OCI-LY3 (cell line): ENCODE measurements around the gene FOCAD.

Source experiments
- H2AFZ ChIP-seq: fragments of 200-600, 300-600 bp; shearing (Covaris generic); 2 replicates; pipeline ENCODE4 v1.6.0; 2014; ENCODE audit warnings: antibody characterized with exemption, low read depth, low read length
- H3K27ac ChIP-seq: fragments of 200-600, 300-600 bp; sonication (generic); 2 replicates; pipeline ENCODE4 v1.5.1; 2014; ENCODE audit warnings: mild to moderate bottlenecking, low read length, moderate library complexity, mixed read lengths
- H3K27me3 ChIP-seq: fragments of 200-600, 300-600 bp; sonication (generic); 2 replicates; pipeline ENCODE4 v1.6.1; 2014; ENCODE audit warnings: low read depth, low read length, mixed read lengths
- H3K36me3 ChIP-seq: fragments of 200-600, 300-600 bp; sonication (generic); replicated peaks from 2 replicates; pipeline ENCODE3; 2014; ENCODE audit warnings: low read depth, low read length, mixed read lengths
- H3K4me1 ChIP-seq: fragments of 300-600, 200-600 bp; sonication (generic); 2 replicates; pipeline ENCODE4 v1.6.1; 2014; ENCODE audit warnings: low read length, mixed read lengths
- H3K4me2 ChIP-seq: fragments of 200-600, 300-600 bp; sonication (generic); 2 replicates; pipeline ENCODE4 v1.6.1; 2014; ENCODE audit warnings: low read length, mixed read lengths
- H3K4me3 ChIP-seq: fragments of 300-600, 200-600 bp; sonication (generic); 2 replicates; pipeline ENCODE4 v1.5.1; 2014; ENCODE audit warnings: antibody characterized with exemption, mild to moderate bottlenecking, low read length, moderate library complexity
- H3K79me2 ChIP-seq: fragments of 300-600, 200-600 bp; shearing (Covaris generic); 2 replicates; pipeline ENCODE4 v1.6.1; 2014; ENCODE audit warnings: mild to moderate bottlenecking, low read length, mixed read lengths
- H3K9ac ChIP-seq: fragments of 300-600, 200-600 bp; shearing (Covaris generic); 2 replicates; pipeline ENCODE4 v1.6.0; 2014; ENCODE audit warnings: mild to moderate bottlenecking, low read length, moderate library complexity
- H3K9me3 ChIP-seq: fragments of 200-600, 300-600 bp; shearing (Covaris generic); 2 replicates; pipeline ENCODE4 v1.6.1; 2014; ENCODE audit warnings: low read length, mixed read lengths; ENCODE audit not compliant: insufficient read depth
- H4K20me1 ChIP-seq: fragments of 200-600, 300-600 bp; sonication (generic); 2 replicates; pipeline ENCODE4 v1.6.1; 2016; ENCODE audit warnings: low read length, mixed read lengths; ENCODE audit not compliant: insufficient read depth
- EZH2phosphoT487 ChIP-seq: fragments of 200-600 bp; shearing (Covaris generic); IDR thresholded peaks from 2 replicates; pipeline ENCODE4 v1.6.1; 2018; ENCODE audit warnings: antibody characterized with exemption, mixed run types, low read depth
- TF ChIP-seq, protein P1 (sequence below): fragments of 200-600, 300-600 bp; sonication (generic); IDR thresholded peaks from 2 replicates; pipeline ENCODE4 v1.5.1; 2014; ENCODE audit warnings: antibody characterized with exemption, low read length, low read depth

FOCAD gene

DNA sequence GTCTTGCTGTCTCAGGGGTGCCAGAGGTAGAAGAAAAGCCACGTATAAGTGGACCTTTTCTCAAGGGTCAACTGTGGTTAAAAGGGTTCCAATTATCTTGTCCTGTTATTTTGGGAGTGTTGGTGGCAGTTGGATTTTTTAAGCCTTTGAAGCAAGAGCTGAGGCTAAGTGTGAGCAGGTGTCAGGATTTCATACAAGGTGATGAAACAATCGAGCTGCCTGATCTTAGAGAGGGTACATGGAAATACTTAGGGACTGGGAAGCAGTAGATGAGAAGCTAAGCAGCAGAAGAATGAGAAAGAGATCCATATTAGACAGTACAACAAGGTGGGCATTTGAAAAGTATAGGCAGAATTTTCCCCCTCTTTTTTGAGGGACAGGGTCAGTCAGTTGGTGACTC lies 23.6 kb downstream of the FOCAD start:
- H3K27ac ChIP-seq, result no peak overlapping the region
- H3K4me2 ChIP-seq, result no peak overlapping the region
- H3K9ac ChIP-seq, result no peak overlapping the region
- H3K36me3 ChIP-seq, result no peaks in the 10 kb centered on the region
- no peaks in the 10 kb centered on the region for H3K9me3 ChIP-seq
- no peak overlapping the region for H3K4me3 ChIP-seq
- no peaks in the 10 kb centered on the region for H3K27me3 ChIP-seq
- no peaks in the 10 kb centered on the region for H3K4me1 ChIP-seq
- H3K79me2 ChIP-seq, result no peaks in the 10 kb centered on the region; the same call in 1 of the 2 replicates
- no peak overlapping the region for H2AFZ ChIP-seq
- no peaks in the 10 kb centered on the region for H4K20me1 ChIP-seq
- no peak for TF ChIP-seq EZH2phosphoT487
- TF ChIP-seq, protein P1, sequence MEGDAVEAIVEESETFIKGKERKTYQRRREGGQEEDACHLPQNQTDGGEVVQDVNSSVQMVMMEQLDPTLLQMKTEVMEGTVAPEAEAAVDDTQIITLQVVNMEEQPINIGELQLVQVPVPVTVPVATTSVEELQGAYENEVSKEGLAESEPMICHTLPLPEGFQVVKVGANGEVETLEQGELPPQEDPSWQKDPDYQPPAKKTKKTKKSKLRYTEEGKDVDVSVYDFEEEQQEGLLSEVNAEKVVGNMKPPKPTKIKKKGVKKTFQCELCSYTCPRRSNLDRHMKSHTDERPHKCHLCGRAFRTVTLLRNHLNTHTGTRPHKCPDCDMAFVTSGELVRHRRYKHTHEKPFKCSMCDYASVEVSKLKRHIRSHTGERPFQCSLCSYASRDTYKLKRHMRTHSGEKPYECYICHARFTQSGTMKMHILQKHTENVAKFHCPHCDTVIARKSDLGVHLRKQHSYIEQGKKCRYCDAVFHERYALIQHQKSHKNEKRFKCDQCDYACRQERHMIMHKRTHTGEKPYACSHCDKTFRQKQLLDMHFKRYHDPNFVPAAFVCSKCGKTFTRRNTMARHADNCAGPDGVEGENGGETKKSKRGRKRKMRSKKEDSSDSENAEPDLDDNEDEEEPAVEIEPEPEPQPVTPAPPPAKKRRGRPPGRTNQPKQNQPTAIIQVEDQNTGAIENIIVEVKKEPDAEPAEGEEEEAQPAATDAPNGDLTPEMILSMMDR, result no peak

DNA sequence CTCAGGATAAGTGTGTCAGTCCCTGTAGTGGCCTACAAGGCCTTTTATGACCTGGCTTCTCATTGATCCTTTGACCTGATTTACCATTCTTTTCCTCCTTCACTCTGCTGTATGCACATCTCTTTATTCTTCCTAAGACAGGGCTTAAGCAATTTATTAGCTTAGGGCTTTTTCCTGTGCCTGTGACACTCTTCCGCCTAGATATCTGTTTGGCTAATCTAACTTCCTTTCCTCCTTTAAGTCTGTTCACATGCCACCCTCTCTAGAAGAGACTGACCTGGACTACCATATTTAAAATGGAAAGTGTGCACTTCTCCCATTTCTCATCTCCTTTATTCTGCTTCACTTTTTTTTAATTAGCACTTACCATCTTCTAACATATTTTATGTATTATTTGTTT lies 29.1 kb downstream of the FOCAD start:
- no peaks in the 10 kb centered on the region for H3K79me2 ChIP-seq
- no peaks in the 10 kb centered on the region for H3K4me1 ChIP-seq
- no peaks in the 10 kb centered on the region for H3K36me3 ChIP-seq
- H2AFZ ChIP-seq, result no peak overlapping the region
- no peak overlapping the region for H3K4me3 ChIP-seq
- H3K4me2 ChIP-seq, result no peak overlapping the region
- no peak overlapping the region for H3K9ac ChIP-seq
- TF ChIP-seq, protein P1, result no peak
- TF ChIP-seq EZH2phosphoT487, result no peak
- H3K27me3 ChIP-seq, result no peaks in the 10 kb centered on the region
- no peak overlapping the region for H3K27ac ChIP-seq
- no peaks in the 10 kb centered on the region for H4K20me1 ChIP-seq
- no peaks in the 10 kb centered on the region for H3K9me3 ChIP-seq

DNA sequence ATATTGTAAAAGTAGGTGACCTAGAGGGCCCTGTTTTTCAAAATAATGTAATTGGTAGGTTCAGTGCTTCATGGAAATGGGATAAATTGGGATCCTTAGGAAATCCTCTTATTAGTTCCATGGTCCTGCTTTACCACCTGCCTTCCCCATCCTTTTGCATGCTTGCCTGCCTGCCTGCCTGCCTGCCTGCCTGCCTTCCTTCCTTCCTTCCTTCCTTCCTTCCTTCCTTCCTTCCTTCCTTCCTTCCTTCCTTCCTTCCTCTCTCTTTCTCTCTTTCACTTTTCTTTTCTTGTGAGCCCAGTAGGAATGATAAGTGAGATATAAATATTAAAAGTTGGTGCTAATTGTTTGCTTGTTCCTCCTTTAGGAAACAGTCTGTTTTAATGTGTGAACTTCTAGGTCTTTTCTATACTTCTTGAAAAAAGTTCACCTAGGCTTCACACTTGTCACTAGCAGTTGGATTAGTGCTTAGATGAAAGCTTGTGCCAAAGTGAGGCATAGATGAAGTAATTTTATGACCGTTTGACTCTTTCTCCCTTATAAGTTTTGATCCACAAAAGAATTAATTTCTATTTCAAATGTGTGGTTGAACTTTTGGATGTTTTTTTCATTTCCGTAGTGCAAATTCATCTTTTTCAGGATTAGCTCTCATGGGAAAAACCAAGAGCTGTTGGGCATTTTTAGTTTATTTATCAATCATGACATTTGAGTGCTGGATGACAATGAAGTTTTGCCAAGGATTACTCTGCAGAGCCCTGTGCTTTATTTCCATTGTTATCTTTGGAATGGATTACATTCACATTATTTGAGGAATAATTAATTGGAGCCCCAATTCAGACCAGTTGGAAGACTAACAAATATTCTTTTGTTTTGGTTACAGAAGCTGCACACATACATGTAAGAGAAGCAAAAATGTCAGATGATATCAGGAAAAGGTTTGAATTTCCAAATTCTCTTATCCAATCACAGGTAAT lies 30.7 kb downstream of the FOCAD start:
- Histone ChIP-seq H3K27ac (no peak overlapping the region), H3K36me3 (no peaks in the 10 kb centered on the region), H3K4me2 (no peak overlapping the region), H2AFZ (no peak overlapping the region), H3K4me3 (no peak overlapping the region), H3K9ac (no peak overlapping the region), H3K4me1 (no peaks in the 10 kb centered on the region), H3K27me3 (no peaks in the 10 kb centered on the region), H4K20me1 (no peaks in the 10 kb centered on the region), H3K9me3 (no peaks in the 10 kb centered on the region), H3K79me2 (no peaks in the 10 kb centered on the region)
- TF ChIP-seq EZH2phosphoT487, result no peak
- TF ChIP-seq, protein P1, result no peak

DNA sequence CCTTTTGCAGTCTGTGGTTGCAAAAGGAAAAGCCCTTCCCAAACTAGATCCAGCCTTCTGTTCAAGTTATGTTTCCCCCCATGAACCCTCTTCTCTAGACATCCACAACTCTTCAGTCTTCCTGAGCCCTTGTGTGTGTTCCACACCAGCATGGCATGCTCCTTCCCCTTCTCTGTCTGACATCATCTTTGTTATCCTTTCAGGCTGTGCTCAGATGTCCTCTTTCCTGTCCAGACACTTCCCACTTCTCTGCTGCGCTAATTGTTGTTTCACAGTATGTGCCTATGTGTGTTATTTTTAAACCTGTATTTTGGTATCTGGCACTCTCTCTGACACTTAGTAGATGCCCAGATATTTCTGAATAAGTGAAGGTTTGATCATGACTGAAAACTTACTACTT lies 38.2 kb downstream of the FOCAD start:
- no peaks in the 10 kb centered on the region for H3K36me3 ChIP-seq
- H3K79me2 ChIP-seq, result no peaks in the 10 kb centered on the region
- H3K27me3 ChIP-seq, result no peaks in the 10 kb centered on the region
- no peak overlapping the region for H3K27ac ChIP-seq
- no peak overlapping the region for H3K9ac ChIP-seq
- no peak overlapping the region for H3K4me3 ChIP-seq
- no peaks in the 10 kb centered on the region for H3K9me3 ChIP-seq
- H2AFZ ChIP-seq, result no peak overlapping the region
- H4K20me1 ChIP-seq, result no peaks in the 10 kb centered on the region
- no peak overlapping the region for H3K4me2 ChIP-seq
- no peaks in the 10 kb centered on the region for H3K4me1 ChIP-seq
- no peak for TF ChIP-seq EZH2phosphoT487
- TF ChIP-seq, protein P1, result no peak
